Stimulated activated CD8-positive, alpha-beta memory T cell treated with anti-CD3 and anti-CD28 coated beads, Interleukin-2, amount 100 ng/mL, for 48 hours (primary cell): ENCODE results near the gene TTC39A.

Experiments used
- DNase-seq, 2 donors: peaks; one replicate each; pipeline ENCODE4 v3.0.0-alpha.2; 2020; ENCODE audit warnings: low read depth in 2 of 2

Gene TTC39A

GRCh38 chr1:51314974-51315373, 15.4 kb downstream of the TTC39A start:
- DNase-seq, result no peak

DNA sequence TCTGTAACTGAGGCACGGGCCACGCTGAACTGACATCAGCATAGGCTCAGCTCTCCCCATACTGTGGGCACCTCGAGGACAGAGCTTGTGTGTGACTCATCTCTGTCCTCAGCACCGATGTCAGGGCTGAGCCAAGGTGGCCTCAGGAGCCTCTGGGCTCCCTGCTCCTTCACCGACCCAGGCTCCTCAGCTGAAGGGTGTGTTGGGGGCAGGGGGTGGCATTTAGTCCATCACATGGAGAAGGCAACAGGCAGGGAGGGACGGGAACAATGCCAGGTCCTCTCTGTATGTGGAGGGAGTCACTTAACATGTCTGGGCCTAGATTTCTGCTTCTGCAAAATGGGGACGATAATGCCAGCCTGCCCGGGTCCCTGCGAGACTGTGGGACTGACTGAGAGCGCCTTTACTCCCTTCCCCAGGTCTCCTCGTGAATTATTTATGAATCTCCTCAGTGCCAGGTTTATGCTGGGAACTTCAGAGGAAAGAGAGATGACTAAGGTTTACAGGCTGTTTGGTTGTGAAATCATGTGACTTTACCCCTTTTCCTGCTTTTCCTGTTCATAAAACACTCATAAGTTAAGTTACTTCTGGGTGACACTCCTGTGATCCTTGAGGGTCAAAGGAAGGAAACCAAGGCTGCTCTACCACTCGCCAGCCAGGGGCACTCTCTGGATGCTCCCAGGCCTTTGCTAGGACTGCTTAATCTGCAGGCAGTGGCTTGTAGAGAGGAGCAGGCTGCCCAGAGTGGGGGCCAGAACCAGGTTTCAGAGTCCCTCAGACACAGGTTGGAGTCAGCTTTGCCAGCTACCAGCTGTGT, 16.2 kb downstream of the TTC39A start:
- no peak for DNase-seq

DNA sequence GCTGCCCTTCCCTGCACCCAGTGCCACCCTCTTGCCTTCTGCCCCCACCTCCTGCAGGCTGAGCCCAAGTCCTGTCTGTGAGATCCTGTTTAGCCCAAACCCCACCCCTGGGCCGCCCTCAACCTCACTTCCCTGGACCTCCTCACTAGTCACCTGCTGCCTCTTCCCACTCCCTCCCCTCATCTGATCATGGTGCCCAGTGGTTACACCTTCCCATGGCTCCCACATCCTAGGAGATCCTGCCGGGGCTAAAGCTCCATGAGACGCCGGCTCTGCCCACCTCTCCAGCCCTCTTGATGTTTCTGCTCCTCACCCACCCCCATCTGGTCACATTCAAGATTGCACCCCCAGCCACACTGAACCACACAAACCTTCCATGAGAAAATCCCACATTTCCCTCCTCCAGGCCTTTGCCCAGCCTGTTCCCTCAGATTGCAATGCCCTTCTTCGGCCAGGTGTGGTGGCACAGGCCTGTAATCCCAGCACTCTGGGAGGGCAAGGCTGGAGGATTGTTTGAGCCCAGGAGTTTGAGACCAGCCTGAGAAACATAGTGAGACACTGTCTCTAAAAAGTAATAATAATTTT, 17.0 kb downstream of the TTC39A start:
- DNase-seq, result no peak

DNA sequence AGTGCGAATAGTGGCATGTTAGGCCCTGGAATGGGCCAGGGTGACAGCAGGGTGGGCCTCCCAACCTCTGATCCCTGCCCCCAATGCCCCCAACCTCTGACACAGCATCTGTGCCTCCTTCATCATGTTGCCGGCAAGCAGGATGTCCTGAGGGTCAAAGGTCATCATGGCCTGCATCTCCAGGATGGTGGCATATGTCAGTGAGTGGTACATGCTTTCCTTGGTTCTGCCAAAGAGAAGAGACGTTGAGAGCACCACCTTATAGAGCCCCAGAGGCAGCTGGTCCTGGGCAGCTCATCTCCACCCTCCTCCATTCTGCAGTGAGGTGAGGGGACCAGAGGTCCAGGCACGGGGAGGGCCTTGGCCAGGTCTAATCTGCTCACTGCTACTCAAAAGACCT, 17.6 kb downstream of the TTC39A start:
- no peak for DNase-seq

DNA sequence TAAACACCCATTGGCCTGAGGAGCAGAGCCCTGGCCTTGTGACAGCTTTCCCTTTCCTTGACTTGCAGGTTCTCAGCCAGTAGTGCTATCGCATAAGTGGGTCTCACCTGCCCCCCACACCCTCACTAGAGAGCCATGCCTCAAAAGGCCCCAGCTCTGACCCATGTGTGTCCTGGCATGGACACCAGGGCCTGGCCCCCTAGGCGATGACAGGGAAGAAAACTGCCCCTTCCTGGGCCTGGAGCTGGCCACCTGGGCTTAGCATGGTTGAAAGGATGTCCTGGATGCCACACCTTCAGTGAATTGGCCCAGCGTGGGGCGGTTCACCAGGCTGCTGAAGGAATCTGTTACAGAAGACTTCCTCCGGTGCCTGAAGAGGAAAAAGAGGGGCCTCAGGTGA, 18.5 kb downstream of the TTC39A start:
- no peak for DNase-seq

GRCh38 chr1:51310871-51311613, 19.3 kb downstream of the TTC39A start:
- no peak for DNase-seq

GRCh38 chr1:51309291-51309690, 21.1 kb downstream of the TTC39A start:
- DNase-seq, result no peak

GRCh38 chr1:51308636-51309035, 21.7 kb downstream of the TTC39A start:
- DNase-seq, result no peak

DNA sequence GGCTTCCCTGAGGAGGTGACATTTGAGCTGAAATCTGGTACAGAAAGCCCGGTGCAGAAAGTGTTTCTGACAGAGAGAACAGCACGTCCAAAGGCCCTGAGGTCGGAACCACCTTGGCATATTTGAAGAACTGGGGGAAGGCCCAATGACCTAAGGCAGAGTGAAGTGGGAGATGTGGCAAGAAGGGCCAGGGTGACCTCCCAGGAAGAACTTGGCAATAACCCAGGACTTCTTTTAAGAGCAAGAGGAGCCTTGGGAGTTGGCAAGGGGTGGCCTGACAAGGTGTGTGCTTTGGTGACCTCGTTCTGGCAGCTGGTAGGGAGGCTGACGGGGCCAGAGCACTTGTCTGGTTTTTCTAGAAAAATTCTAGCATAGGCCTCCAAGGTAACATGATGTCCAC, 23.4 kb downstream of the TTC39A start:
- no peak for DNase-seq

DNA sequence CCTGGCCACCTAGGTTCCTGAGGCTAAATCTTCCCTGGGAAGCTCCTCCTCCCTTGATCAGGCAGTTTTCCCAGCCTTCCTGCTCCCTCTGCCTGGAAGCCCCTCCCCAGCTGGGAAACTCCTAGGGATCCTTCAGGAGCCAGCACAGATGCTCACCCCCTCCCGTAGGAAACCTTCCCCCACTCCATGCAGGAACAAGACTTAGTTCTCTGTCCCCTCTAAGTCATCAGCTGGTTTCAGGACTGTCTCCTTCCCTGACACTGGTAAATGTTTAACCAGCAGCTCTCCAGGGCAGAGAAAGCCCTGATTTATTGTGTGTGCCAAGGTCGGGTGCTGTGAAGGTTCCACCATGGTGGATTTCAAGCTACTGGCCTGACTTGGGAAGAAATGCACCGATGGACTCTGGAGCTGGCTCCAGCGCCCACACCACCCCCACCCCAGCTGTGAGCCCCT, 25.0 kb downstream of the TTC39A start:
- DNase-seq, result no peak

GRCh38 chr1:51304360-51304759, 26.0 kb downstream of the TTC39A start:
- DNase-seq, result no peak

DNA sequence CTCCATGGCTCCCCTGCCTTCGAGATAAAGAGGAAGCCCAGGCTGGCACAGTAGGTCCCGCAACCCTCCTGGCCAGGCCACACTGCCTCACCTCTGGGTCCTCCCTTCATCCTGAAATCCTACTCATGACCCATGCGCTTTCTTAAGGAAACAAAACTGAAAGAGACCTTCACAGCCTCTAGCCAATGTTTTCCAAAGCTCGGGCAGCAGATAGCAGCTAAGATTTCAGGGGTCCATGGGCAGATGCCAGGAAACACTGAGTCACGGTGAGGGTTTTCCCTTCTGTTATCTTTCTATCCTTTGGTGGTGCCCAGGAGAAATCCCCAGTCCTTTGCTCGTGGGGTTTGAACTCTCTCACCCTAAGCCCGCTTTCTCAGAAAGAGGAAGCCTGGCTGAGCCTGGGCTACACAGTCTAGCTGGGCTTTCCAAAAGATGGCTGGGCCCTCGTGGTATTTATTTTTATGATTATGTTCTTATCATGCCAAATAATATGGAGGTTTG, 26.6 kb downstream of the TTC39A start:
- peak; percentile 28 to 32 for DNase-seq

DNA sequence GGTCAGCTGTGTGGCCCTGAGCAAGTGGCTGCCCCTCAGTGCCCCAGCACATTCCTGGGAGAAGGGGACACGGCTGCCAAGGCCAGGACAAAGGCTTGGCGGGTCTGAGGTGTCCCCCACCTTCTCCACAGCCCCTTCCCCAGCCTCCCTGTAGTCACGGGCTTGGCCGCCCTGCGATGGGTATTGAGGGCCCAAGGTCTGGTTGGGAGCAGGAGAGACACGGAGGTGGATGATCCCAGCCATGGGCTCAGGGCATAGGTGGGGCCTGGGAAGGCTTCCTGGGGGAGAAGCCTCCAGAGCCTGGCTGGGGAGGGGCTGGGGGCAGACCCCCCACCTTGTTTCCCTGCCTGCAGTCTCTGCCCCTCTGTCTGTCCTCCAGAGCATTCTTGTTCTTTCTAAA, 27.0 kb downstream of the TTC39A start:
- no peak for DNase-seq

DNA sequence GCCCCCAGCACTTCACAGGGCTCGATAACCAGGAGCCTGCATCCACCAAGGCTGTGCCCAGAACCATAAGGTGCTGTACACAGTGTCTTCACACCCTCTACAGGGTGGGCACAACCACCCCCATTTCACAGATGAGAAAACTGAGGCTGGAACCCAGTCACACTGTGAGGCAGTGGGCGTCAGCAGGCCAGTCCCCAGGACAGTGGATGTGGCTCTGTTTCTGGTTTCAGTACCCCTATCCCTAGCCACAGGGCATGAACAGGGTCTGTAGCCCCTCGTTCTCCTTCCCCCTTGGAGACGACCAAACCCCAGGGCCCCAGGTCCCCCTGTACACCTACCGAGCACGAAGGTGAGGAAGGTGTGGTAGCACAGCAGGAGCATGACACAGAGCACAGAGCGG, 27.6 kb downstream of the TTC39A start:
- no peak for DNase-seq

GRCh38 chr1:51302270-51302669, 28.1 kb downstream of the TTC39A start:
- DNase-seq, result no peak

GRCh38 chr1:51301844-51302162, 28.6 kb downstream of the TTC39A start:
- DNase-seq, result no peak

- DNase-seq, result no peak
Observed at GRCh38 chr1:51301152-51301843, 29.1 kb downstream of the TTC39A start.

GRCh38 chr1:51299981-51300670, 30.2 kb downstream of the TTC39A start:
- DNase-seq, result no peak

DNA sequence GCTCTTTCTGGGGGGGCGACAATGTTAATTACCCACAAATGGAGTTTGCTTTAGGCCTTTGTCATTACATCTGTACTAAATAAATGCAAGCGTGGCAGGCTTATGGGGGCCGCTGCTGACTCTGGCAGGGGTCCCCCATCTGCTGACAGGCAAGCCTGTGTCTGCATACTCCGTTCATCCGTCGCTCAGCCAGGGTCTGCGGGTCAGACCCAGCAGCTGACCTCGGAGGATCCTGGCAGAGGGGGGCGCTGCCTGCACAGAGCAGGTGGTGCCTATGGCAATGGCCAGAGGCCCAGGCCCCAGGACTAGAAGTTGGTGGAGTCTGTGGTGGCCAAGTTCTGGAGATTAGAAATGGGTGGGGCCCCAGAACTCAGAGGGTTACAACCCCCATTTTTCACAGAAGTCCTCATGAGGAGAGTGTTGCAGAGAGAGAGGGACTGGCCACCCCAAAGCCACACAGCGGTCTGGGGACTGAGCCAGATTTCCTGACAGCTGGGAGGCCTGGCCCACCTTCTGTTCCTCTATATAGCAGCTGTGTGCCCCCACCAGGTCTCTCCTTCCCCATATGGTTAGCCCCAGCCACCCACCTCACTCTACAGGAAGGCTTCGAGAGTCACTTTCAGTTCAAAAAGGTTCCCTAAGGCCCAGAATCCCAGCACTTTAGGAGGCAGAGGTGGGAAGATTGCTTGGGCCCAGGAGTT, 31.0 kb downstream of the TTC39A start:
- DNase-seq, result no peak

DNA sequence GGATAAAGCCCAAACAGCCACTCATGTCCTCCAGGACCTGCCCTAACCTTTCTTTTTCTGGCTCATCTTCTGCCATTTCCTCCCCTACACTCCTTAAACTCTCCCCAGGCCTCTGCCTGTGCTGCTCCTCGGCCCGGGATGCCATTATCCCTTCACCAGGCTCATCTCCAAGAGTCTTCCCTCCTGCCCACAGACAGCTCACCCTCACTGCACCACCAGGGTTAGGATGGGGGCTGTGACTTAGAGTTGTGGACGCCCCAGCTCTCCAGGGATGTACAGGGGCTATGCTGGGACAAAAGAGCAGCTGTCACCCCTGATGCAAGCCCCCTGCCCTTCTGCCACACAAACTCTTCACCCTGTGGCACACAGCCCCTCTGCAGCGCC, 32.0 kb downstream of the TTC39A start:
- DNase-seq, result no peak
